HG03575 (cell line): Measurements from ENCODE around the gene FBXL20.

Source experiments
- ATAC-seq: cut with Tn5 transposase; IDR thresholded peaks from one replicate; pipeline ENCODE4 v1.9.1; 2021; ENCODE audit not compliant: unreplicated experiment, insufficient number of reproducible peaks, low FRiP score; ENCODE audit errors: extremely low read depth

Gene FBXL20

GRCh38 chr17:39235555-39236449 lies 165.6 kb downstream of the FBXL20 start:
- no peak for ATAC-seq

DNA sequence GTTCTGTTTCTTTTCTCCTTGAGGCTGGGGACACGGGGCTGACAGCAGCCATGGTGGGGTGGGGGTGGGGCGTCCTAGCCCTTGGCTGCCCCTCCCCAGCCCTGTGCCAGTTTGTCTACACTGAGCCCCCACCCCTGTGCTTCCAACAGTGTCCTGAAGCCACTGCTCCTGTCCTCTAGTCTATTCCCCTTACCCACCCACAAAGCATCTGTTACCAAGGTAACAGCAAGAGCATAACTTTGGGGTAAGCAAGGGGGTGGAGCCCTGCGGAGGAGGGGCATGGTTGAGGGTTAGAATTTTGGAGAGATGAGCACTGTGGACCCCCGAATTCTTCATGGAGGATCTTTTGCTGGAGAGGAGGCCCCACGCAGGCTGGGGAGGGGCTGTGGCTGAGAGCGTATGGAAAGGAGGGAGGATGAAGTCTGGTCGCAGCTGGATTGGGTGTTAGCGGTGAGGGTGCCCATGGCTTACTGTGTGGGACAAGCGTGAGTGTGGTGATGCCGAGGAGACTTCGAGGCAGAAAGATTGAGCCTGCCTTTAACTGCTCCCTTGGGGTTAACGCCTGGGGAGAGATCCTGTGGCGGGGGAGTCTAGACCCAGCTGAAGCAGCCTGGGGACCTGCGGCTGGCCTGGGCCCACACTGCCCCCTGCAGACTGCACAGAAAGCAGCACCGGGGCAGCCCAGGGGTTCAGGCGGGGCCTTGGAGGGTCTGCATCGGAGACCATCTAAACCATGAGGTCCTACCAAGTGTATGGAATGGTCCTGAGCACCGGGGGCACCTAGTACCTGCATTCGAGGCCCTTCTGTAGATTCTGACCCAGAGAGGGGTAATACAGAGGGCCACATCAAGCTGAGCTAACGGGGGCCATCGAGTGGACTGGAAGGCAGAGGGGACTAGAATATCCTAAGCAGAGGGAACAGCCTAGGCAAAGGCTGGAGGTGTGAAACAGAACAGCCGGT lies 169.6 kb downstream of the FBXL20 start:
- ATAC-seq = no peak

GRCh38 chr17:39231091-39231561 lies 170.3 kb downstream of the FBXL20 start:
- ATAC-seq = no peak

GRCh38 chr17:39230361-39230760 lies 171.1 kb downstream of the FBXL20 start:
- ATAC-seq = no peak

DNA sequence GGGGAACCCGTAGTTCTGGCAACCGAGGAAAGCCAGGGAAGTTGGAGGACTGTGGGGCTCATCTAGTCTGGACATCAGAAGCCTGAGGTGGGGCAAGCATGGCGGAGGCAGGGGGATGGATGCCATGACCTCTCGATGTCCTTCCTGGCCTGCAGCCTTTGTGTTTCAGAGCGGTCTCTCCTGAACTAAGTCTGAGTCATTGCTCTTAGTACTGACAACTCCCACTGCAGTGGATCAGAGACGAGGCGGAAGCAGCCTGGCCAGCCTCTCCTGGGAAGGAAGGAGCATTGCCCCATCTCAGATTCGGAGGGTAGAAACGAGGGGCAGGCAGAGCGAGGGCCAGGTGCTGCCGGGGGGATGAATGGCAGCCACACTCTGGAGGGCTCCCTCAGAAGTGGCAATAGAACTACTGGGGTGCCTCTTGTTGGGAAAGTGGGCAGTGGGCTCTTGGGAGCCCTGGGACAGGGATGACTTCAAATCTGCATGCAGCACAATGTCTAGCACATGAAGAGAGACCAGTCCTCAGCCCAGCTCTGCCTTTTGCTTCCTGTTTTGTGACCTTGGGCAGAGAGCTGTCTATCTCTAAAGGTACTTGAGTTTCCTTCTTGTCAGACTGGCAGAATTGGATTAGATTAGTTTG lies 172.0 kb downstream of the FBXL20 start:
- ATAC-seq = no peak

DNA sequence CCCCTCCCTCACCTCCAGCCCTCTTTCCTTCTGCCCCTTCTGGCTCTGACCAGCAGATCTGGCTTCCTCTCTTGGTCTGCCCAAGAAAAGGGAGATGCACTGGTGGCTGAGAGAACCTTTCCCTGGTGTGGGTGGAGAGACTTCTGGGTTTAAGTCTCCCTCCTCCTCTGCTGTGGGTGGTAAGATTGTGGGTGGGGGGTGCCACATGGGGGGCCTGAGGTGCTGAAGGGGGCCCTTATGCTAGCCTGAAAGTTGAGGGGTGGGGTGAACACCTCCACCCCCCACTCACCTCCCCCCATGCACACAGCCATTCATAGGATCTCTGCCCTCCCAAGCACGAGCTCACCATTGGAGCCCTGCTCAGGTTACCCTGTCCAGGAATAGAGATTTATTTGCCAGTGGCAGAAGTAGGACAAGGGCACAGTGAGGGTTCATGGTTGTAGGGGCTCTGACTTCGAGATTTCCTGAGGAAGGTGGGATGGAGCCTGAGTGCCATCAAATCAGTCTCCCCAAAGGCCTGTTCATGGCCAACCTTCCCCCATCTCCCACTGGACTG lies 174.0 kb downstream of the FBXL20 start:
- ATAC-seq = no peak

DNA sequence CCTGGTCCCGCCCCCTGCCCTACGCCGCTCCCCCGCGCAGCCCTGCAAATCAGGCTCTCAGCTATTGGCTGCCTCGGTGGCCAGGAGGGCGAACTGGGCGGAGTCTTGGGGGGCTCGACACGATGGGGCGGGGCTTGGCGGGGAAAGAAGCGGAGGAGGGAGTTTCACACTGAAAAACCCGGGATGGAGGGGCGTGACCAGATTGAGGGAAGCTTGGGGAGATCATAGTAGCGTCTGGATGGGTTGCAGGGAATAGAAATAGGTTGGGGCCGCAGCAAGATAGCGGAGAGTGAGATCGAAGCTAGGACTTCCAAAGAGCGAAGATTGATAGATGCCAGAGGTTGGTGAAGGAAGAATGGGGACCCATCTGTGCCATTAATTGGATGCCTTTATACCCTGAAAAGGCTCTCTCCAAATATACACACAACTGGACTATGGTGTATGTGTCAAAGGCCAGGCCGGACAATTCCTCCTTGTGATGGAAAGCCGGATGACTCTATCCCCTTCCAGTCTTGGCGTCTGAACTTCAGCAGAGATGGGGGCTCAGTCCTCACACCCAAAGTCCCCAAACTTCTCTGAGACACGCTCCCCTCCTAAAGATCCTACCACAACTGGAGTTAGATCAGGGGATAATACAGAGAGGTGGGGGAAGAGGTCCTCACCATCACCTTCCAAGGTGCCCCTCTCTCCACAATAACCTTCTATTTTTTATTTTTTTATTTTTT lies 175.3 kb downstream of the FBXL20 start:
- ATAC-seq = no peak

DNA sequence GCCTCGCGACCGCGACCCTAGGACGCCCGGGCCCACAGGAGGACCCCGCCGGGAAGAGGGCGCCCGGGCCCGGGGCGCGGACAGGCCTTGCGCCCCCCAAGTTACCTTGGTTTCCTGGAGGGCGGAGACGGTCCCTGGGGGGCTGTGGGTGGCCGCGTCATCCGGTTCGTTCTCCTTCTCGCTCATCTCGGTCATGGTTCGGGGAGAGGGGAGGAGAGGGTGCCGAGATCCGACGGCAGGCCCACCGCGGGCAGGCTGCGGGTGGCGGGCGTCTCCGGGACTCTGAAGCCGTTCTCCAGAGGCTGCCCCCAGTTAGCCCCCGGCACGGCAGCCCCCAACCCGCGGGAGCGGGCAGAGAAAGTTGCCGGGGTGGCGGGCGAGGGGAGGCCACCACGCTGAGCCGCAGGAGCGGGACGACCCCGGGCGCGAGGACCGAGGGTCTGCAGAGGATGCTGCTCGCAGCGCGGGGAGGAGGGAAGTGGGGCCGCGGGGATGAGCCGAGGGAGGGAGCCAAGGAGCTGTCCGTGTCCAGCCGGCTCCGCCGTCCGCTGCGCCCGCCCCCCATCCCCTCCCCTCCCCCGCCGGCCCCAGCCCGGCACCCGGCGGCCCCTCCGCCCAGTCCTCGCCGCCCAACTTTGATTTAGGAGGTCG lies 176.0 kb downstream of the FBXL20 start, which contains the start of gene STAC2:
TSS of gene STAC2 (minus strand) at position 638 of the 651 bp plus-strand sequence. CDS start at position 195, 443 bp downstream.
- ATAC-seq = no peak

DNA sequence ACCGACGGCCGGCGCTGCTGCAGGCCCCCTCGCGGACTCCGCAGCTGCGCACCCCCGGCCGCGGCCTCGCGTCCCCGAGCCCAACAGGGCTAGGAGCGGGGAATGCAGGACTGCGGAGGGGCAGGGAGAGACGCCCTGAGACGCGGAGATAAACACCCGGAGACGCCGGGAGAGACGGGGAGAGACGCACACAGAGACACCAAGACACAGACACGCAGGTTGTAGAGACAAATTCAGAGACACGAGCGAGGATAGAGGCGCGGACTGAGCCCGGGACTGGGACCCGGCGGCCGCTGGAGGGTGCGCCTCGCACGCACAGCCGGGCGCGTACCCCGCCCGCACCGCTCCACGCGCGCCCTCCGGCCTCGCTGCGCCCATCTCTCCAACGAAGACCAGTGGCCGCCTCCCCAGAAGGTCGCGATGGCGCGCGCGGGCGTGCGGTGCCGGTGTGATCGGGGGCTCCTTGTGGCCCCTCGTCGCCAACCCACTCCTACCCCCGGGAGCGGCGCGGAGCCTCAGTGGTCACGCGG lies 176.6 kb downstream of the FBXL20 start:
- no peak for ATAC-seq

GRCh38 chr17:39223907-39224777 lies 177.3 kb downstream of the FBXL20 start:
- ATAC-seq = no peak

DNA sequence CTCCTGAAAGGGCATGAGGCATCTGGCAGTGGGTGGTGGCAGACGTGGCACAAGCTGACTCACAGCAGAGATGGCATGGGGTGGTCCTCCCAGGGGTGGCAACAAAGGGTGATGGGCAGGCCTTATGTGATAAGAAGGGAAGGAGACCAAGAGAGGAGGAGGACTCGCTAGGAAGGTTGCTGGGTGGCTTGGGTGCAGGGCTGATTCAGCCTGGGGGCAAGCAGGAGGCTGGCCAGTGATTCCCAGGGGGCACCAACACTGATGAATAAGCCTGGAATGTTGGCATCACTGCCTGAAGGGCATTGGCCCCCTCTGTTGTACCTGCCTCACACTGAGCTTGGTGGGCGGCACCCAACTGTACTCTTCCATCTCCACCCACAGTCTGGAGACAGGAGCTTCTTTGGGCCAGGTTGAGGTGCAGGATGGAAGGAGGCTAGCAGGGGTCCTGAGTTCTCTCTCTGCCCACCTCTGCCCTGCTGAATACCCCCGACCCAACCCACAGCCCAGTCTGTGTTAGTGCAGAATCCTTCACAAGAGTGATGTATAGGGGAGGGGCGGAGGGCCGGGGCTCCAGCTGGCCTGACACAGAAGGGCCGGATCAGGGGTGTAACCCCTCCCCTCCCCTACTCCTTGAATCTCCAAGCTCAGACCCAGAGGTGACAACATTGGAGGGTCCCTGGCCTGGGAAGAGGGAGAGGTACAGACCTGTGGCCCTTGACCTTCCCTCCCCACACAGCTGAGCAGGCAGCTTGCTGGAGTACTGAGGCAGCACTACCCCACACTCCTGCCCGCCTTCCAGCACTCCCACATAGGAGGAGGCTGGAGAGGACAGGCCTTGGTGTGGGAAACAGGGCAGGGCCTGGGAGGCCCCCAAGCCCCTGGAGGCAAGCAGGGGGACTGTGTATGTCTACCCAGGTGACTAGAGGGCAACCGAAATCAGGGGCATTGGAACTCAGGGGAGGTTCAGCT lies 178.3 kb downstream of the FBXL20 start:
- ATAC-seq = no peak

- no peak for ATAC-seq
Observed at GRCh38 chr17:39222151-39222550, 179.3 kb downstream of the FBXL20 start.

DNA sequence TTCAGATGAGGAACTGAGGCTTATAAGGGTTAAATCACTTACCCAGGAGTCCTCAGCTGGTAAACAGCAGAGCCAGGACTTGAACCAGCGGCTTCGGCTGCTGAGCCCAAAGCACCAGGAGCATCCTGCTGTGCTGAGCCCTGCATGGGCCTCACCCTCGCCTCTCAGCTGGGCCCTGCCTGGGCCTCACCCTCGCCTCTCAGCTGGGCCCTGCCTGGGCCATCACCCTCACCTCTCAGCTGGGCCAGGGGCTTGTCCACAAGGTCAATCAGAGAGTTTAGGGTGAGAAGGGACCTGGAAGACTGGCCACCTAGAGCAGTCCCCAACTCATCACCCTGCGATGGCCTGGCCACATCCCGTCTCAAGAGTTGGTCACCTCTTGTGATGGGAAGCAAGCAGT lies 179.9 kb downstream of the FBXL20 start:
- ATAC-seq = no peak

GRCh38 chr17:39219647-39220154 lies 181.7 kb downstream of the FBXL20 start:
- no peak for ATAC-seq

DNA sequence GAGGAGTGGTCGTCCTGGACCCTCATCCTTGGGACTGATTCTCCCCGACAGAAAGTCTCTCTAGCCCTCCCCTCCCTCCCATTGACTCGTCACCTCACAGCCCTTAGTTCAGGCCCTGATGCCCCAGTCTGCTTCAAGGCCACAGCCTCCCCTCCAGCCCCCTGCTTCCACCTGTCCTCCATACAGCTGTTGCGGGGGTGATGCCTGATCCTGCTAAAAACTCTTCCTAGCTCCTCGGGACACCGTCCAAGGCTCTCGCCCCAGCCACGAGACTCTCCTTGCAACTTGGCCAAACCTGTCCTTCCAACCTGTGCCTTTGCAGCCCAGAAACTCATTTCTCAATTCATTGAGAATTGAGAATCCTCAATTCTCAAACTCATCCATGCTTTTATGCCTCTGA lies 182.5 kb downstream of the FBXL20 start:
- no peak for ATAC-seq
